WTC11 (cell line): ENCODE results near the gene OR52D1. TPM values are rescaled to one million over a fixed set of nuclear protein-coding genes. Genes with fewer than 3 reads are reported as not detected.

Experiments
- ATAC-seq: fragments of 200-7000 bp; cut with Tn5 transposase; 2 replicates; pipeline ENCODE4 v1.10.0; 2021; ENCODE audit warnings: mild to moderate bottlenecking, moderate library complexity
- CTCF ChIA-PET: fragments of 300-600 bp; sonication (Branson Sonifier 250); formaldehyde crosslinking; loops from one replicate; lab custom pipeline; 2021; ENCODE audit warnings: antibody characterized with exemption; lab: Charles Lee
- POLR2A ChIA-PET: fragments of 350-600 bp; sonication (Branson Sonifier 250); formaldehyde crosslinking; loops from one replicate; lab custom pipeline; 2021; ENCODE audit warnings: antibody characterized with exemption; lab: Charles Lee
- DNase-seq: peaks from one replicate; pipeline ENCODE4 v3.0.0; 2021; ENCODE audit warnings: low spot score
- H3K27ac Mint-ChIP-seq: 2 replicates; pipeline ENCODE4 v1.8.0; 2021; ENCODE audit warnings: mixed read lengths
- H3K27me3 Mint-ChIP-seq: 2 replicates; pipeline ENCODE4 v1.8.0; 2021; ENCODE audit warnings: low read depth, mild to moderate bottlenecking, moderate library complexity, mixed read lengths
- H3K36me3 Mint-ChIP-seq: 2 replicates; pipeline ENCODE4 v1.8.0; 2021; ENCODE audit warnings: mixed read lengths
- H3K4me1 Mint-ChIP-seq: 2 replicates; pipeline ENCODE4 v1.8.0; 2022; ENCODE audit warnings: mixed read lengths
- H3K4me3 Mint-ChIP-seq: 2 replicates; pipeline ENCODE4 v1.8.0; 2021; ENCODE audit warnings: mild to moderate bottlenecking, moderate library complexity, mixed read lengths
- H3K9me3 Mint-ChIP-seq: 2 replicates; pipeline ENCODE4 v1.8.0; 2021; ENCODE audit warnings: mixed read lengths
- ATF1 ChIP-seq: sonication (generic); formaldehyde crosslinking; IDR thresholded peaks from 2 replicates; pipeline ENCODE4 v1.8.1; 2023; ENCODE audit warnings: mild to moderate bottlenecking, moderate library complexity, missing genetic modification reagents
- ATF3 ChIP-seq: sonication (generic); formaldehyde crosslinking; conservative IDR thresholded peaks from 2 replicates; pipeline ENCODE4 v1.8.1; 2022; ENCODE audit warnings: mild to moderate bottlenecking, missing genetic modification reagents
- CREB1 ChIP-seq: sonication (generic); formaldehyde crosslinking; IDR thresholded peaks from 2 replicates; pipeline ENCODE4 v1.8.0; 2023; ENCODE audit warnings: mild to moderate bottlenecking, missing genetic modification reagents
- FOXP4 ChIP-seq: sonication (generic); formaldehyde crosslinking; IDR thresholded peaks from 2 replicates; pipeline ENCODE4 v1.8.0; 2022; ENCODE audit warnings: mild to moderate bottlenecking, missing genetic modification reagents
- NFE2L1 ChIP-seq: sonication (generic); formaldehyde crosslinking; IDR thresholded peaks from 2 replicates; pipeline ENCODE4 v1.8.1; 2023; ENCODE audit warnings: missing genetic modification reagents
- NR3C1 ChIP-seq: sonication (generic); formaldehyde crosslinking; conservative IDR thresholded peaks from 2 replicates; pipeline ENCODE4 v1.8.1; 2023; ENCODE audit warnings: low read depth, mild to moderate bottlenecking, missing genetic modification reagents
- RORB ChIP-seq: fragments of 250-450 bp; sonication (Bioruptor Pico); IDR thresholded peaks from 2 replicates; pipeline ENCODE4 v1.9.0; 2021; ENCODE audit warnings: mild to moderate bottlenecking
- ZBTB21 ChIP-seq: sonication (generic); formaldehyde crosslinking; IDR thresholded peaks from 2 replicates; pipeline ENCODE4 v1.8.1; 2023; ENCODE audit warnings: mild to moderate bottlenecking, missing genetic modification reagents, borderline replicate concordance
- ZNF121 ChIP-seq: sonication (generic); formaldehyde crosslinking; IDR thresholded peaks from 2 replicates; pipeline ENCODE4 v1.8.0; 2023; ENCODE audit warnings: missing genetic modification reagents
- ZNF138 ChIP-seq: sonication (generic); formaldehyde crosslinking; conservative IDR thresholded peaks from 2 replicates; pipeline ENCODE4 v1.8.1; 2022; ENCODE audit warnings: mild to moderate bottlenecking, moderate library complexity, missing genetic modification reagents
- ZNF219 ChIP-seq: sonication (generic); formaldehyde crosslinking; IDR thresholded peaks from 2 replicates; pipeline ENCODE4 v1.8.0; 2023; ENCODE audit warnings: missing genetic modification reagents, mild to moderate bottlenecking, borderline replicate concordance
- ZNF425 ChIP-seq: fragments of 250-450 bp; sonication (Bioruptor Pico); conservative IDR thresholded peaks from 2 replicates; pipeline ENCODE4 v1.9.0; 2021; ENCODE audit warnings: mild to moderate bottlenecking
- ZNF512 ChIP-seq: sonication (generic); formaldehyde crosslinking; IDR thresholded peaks from 2 replicates; pipeline ENCODE4 v1.8.1; 2022; ENCODE audit warnings: missing genetic modification reagents, borderline replicate concordance
- total RNA-seq: library from RNA; stranded (reverse); gene quantifications from 3 replicates; pipeline ENCODE4 v1.2.3, GENCODE V29; 2021
- TF ChIP-seq, protein P1 (sequence below): sonication (generic); formaldehyde crosslinking; IDR thresholded peaks from 2 replicates; pipeline ENCODE4 v1.8.1; 2023; ENCODE audit warnings: mild to moderate bottlenecking, moderate library complexity, missing genetic modification reagents
- TF ChIP-seq, protein P2 (sequence below): sonication (generic); formaldehyde crosslinking; IDR thresholded peaks from 2 replicates; pipeline ENCODE4 v1.8.0; 2022; ENCODE audit warnings: mild to moderate bottlenecking, missing genetic modification reagents
- TF ChIP-seq, protein P3 (sequence below): sonication (generic); formaldehyde crosslinking; IDR thresholded peaks from 2 replicates; pipeline ENCODE4 v1.8.0; 2023; ENCODE audit warnings: missing genetic modification reagents
- TF ChIP-seq, protein P4 (sequence below): sonication (generic); formaldehyde crosslinking; IDR thresholded peaks from 2 replicates; pipeline ENCODE4 v1.8.1; 2023; ENCODE audit warnings: mild to moderate bottlenecking, missing genetic modification reagents, moderate library complexity
- TF ChIP-seq, protein P5 (sequence below): sonication (generic); formaldehyde crosslinking; IDR thresholded peaks from 2 replicates; pipeline ENCODE4 v1.8.1; 2023; ENCODE audit warnings: mild to moderate bottlenecking, missing genetic modification reagents
- TF ChIP-seq, protein P6 (sequence below): fragments of 250-450 bp; sonication (Bioruptor Pico); IDR thresholded peaks from 2 replicates; pipeline ENCODE4 v1.9.0; 2021; ENCODE audit warnings: mild to moderate bottlenecking

The OR52D1 gene
- total RNA-seq, 1 experiment from 2014 or later, result not detected

GRCh38 chr11:5514841-5515240 lies 26.4 kb downstream of the OR52D1 start:
- peaks cover 6% of the 10 kb centered on the region for H3K4me1 Mint-ChIP-seq
- H3K36me3 Mint-ChIP-seq, result no peaks in the 10 kb centered on the region
- H3K27ac Mint-ChIP-seq, result no peak overlapping the region
- ATAC-seq (no peak), DNase-seq (no peak)
- no peaks in the 10 kb centered on the region for H3K27me3 Mint-ChIP-seq
- CTCF ChIA-PET, result interaction anchor here (1.0 kb wide), 1 partner anchor 38 kb away, joined by 3 read pairs; no protein-coding TSS in a partner anchor
- H3K9me3 Mint-ChIP-seq, result peaks cover 12% of the 10 kb centered on the region
- no peak overlapping the region for H3K4me3 Mint-ChIP-seq
- POLR2A ChIA-PET, result no interaction called here
- no peak for TF ChIP-seq RORB (CRISPR knock-in tag)
- no peak for TF ChIP-seq NFE2L1 (CRISPR knock-in tag)
- TF ChIP-seq, protein P1, sequence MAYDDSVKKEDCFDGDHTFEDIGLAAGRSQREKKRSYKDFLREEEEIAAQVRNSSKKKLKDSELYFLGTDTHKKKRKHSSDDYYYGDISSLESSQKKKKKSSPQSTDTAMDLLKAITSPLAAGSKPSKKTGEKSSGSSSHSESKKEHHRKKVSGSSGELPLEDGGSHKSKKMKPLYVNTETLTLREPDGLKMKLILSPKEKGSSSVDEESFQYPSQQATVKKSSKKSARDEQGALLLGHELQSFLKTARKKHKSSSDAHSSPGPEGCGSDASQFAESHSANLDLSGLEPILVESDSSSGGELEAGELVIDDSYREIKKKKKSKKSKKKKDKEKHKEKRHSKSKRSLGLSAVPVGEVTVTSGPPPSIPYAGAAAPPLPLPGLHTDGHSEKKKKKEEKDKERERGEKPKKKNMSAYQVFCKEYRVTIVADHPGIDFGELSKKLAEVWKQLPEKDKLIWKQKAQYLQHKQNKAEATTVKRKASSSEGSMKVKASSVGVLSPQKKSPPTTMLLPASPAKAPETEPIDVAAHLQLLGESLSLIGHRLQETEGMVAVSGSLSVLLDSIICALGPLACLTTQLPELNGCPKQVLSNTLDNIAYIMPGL (CRISPR knock-in tag), result no peak
- TF ChIP-seq CREB1 (CRISPR knock-in tag), result no peak
- TF ChIP-seq ATF1 (CRISPR knock-in tag), result no peak
- no peak for TF ChIP-seq ZNF512 (CRISPR knock-in tag)
- no peak for TF ChIP-seq ZBTB21 (CRISPR knock-in tag)
- TF ChIP-seq, protein P2, sequence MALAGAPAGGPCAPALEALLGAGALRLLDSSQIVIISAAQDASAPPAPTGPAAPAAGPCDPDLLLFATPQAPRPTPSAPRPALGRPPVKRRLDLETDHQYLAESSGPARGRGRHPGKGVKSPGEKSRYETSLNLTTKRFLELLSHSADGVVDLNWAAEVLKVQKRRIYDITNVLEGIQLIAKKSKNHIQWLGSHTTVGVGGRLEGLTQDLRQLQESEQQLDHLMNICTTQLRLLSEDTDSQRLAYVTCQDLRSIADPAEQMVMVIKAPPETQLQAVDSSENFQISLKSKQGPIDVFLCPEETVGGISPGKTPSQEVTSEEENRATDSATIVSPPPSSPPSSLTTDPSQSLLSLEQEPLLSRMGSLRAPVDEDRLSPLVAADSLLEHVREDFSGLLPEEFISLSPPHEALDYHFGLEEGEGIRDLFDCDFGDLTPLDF (CRISPR knock-in tag), result no peak
- no peak for TF ChIP-seq ZNF219 (CRISPR knock-in tag)
- no peak for TF ChIP-seq ZNF121 (CRISPR knock-in tag)
- TF ChIP-seq NR3C1 (CRISPR knock-in tag), result no peak
- TF ChIP-seq, protein P3, sequence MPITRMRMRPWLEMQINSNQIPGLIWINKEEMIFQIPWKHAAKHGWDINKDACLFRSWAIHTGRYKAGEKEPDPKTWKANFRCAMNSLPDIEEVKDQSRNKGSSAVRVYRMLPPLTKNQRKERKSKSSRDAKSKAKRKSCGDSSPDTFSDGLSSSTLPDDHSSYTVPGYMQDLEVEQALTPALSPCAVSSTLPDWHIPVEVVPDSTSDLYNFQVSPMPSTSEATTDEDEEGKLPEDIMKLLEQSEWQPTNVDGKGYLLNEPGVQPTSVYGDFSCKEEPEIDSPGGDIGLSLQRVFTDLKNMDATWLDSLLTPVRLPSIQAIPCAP, result no peak

GRCh38 chr11:5516599-5516998 lies 28.1 kb downstream of the OR52D1 start, which contains the start of gene UBQLNL:
UBQLNL (minus strand) TSS chr11:5516699; CDS start chr11:5516441, 258 bp downstream.
- ChIA-PET POLR2A (no interaction called here), CTCF (no interaction called here)
- ATAC-seq (no peak), DNase-seq (no peak)
- Mint-ChIP-seq H3K4me1 (peaks cover 6% of the 10 kb centered on the region), H3K27ac (no peak within 1 kb of the TSS), H3K36me3 (no peaks in the 10 kb centered on the region), H3K9me3 (peaks cover 12% of the 10 kb centered on the region), H3K4me3 (no peak within 1 kb of the TSS), H3K27me3 (no peaks in the 10 kb centered on the region)
- no peak for TF ChIP-seq ZNF138 (CRISPR knock-in tag)
- TF ChIP-seq, protein P4, sequence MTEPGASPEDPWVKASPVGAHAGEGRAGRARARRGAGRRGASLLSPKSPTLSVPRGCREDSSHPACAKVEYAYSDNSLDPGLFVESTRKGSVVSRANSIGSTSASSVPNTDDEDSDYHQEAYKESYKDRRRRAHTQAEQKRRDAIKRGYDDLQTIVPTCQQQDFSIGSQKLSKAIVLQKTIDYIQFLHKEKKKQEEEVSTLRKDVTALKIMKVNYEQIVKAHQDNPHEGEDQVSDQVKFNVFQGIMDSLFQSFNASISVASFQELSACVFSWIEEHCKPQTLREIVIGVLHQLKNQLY (CRISPR knock-in tag), result no peak
- TF ChIP-seq ATF3 (CRISPR knock-in tag), result no peak
- TF ChIP-seq ZNF425, result no peak
- TF ChIP-seq, protein P5, sequence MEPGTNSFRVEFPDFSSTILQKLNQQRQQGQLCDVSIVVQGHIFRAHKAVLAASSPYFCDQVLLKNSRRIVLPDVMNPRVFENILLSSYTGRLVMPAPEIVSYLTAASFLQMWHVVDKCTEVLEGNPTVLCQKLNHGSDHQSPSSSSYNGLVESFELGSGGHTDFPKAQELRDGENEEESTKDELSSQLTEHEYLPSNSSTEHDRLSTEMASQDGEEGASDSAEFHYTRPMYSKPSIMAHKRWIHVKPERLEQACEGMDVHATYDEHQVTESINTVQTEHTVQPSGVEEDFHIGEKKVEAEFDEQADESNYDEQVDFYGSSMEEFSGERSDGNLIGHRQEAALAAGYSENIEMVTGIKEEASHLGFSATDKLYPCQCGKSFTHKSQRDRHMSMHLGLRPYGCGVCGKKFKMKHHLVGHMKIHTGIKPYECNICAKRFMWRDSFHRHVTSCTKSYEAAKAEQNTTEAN (CRISPR knock-in tag), result no peak
- no peak for TF ChIP-seq FOXP4
- TF ChIP-seq, protein P6, sequence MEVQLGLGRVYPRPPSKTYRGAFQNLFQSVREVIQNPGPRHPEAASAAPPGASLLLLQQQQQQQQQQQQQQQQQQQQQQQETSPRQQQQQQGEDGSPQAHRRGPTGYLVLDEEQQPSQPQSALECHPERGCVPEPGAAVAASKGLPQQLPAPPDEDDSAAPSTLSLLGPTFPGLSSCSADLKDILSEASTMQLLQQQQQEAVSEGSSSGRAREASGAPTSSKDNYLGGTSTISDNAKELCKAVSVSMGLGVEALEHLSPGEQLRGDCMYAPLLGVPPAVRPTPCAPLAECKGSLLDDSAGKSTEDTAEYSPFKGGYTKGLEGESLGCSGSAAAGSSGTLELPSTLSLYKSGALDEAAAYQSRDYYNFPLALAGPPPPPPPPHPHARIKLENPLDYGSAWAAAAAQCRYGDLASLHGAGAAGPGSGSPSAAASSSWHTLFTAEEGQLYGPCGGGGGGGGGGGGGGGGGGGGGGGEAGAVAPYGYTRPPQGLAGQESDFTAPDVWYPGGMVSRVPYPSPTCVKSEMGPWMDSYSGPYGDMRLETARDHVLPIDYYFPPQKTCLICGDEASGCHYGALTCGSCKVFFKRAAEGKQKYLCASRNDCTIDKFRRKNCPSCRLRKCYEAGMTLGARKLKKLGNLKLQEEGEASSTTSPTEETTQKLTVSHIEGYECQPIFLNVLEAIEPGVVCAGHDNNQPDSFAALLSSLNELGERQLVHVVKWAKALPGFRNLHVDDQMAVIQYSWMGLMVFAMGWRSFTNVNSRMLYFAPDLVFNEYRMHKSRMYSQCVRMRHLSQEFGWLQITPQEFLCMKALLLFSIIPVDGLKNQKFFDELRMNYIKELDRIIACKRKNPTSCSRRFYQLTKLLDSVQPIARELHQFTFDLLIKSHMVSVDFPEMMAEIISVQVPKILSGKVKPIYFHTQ (CRISPR knock-in tag), result no peak
